GM19239 (cell line): ENCODE results near the gene PRDM16.

Experiments
- DNase-seq: peaks from one replicate; pipeline ENCODE4 v3.0.0; 2011; ENCODE audit warnings: low spot score; ENCODE audit not compliant: insufficient read length
- FAIRE-seq: peaks from 2 replicates; lab custom pipeline; 2011; peaks lifted over from hg19 to GRCh38; lab: Jason Lieb, UNC

Gene PRDM16

GRCh38 chr1:3423896-3424611 is 355.1 kb downstream of the PRDM16 start:
- FAIRE-seq: no peak
- DNase-seq: no peak

DNA sequence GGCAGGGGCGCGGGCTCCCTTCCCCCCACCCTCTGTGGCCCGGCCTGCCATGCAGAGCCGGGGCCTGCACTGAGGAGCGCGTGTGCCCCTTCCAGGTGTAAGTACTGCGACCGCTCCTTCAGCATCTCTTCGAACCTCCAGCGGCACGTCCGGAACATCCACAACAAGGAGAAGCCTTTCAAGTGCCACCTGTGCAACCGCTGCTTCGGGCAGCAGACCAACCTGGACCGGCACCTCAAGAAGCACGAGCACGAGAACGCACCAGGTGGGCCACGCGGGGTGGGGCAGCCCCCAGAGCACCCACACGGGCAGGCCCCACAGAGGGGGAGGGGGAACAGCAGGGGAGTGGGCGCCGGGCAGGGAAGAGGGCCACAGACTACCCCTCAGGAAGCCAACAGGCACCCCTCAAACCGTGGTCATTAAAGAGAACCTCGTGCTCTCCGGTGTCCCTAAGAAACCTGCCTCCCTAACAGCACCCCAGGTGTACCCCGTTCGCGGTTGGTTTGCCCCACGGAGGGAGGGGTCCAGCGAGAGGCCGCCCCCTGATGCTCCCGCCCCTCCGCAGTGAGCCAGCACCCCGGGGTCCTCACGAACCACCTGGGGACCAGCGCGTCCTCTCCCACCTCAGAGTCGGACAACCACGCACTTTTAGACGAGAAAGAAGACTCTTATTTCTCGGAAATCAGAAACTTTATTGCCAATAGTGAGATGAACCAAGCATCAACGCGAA is 356.6 kb downstream of the PRDM16 start:
- DNase-seq (no peak), FAIRE-seq (no peak)

DNA sequence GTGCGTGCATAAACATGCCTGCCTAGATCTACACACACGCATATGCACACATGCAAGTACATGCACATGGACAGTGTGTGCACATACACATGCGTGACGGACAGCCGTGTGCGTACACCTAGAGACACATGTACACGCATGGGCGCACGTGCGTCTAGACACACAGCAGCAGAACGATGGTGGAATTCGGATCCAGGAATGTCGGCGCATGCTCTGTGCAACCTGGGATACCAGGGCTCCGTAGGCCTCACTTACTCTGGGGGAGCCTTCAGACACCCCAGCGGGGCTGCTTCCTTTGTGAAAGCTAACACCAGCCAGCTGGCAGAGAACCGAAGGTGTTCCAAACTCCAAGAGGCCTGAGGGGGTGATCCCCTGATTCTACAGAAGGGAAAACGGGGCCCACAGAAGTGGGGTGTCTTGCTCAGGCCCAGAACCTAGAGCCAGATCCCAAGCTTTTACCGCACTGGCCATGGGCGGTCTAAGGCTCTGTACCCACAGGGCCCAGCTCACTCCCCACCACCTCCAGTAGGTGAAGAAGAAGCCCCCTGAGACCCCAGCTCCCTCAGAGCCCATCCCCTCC is 358.0 kb downstream of the PRDM16 start:
- FAIRE-seq (no peak), DNase-seq (no peak)

DNA sequence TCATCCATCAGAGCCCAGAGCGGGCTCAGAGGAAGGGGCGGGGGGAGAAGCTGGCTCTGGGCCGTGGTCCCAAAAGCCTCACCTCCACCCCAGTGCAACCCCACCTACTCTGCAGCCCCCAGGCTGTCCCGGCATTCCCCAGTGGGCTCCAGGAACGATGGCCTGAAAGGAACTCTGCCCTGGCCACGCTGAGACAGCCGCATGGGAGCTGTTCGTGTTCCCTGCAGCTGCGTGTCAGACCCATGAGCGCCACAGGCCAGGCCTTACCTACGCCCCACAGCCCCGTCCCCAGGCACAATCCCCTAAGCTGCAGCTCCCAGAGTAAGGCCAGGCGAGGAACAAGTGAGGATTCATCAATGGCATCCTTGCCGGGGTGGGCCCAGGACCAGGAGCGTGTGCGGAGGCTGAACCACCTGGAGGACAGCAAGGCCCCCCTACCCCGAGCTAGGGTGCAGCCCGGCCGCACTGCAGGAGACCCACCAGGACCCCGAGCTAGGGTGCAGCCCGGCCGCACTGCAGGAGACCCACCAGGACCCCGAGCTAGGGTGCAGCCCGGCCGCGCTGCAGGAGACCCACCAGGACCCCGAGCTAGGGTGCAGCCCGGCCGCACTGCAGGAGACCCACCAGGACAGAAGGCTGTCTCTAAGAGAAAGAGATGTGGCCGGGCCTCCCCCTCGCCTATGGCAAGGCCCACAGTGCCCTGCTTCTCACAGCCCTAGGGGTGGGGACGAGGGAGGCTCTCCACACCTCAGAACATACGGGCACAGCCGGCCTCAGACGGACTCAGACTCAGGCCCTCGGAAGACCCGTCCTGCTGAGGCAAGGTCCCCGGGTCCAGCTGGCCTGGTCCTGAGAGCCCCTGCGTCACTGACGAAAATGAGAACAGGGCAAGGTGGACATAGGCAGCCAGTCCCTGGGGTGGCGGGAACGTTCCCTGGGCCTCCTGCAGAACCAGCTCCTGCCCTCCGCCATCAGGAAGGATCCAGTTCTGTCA is 359.0 kb downstream of the PRDM16 start:
- FAIRE-seq (no peak), DNase-seq (no peak)

- DNase-seq (no peak), FAIRE-seq (no peak)
Observed at GRCh38 chr1:3428899-3429298, 359.9 kb downstream of the PRDM16 start.

DNA sequence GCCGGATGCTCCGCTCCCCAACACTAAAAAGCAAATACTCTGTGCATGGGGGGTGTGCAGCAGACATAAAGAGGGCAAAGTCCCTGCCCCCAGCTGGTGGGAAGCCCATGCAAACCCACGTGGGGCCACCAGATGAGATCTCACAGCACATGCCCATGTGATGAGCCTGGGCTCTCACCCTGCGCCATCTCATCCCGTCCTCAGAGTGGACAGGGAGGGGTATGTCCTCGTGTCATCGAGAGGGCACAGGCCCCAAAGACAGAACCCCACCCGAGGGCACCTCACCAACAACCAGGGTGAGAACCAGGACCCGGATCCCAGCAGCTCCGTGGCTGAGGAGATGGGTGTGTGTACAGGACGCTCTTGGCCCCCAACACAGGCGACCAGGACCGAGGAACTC is 360.3 kb downstream of the PRDM16 start:
- FAIRE-seq: no peak
- no peak for DNase-seq

DNA sequence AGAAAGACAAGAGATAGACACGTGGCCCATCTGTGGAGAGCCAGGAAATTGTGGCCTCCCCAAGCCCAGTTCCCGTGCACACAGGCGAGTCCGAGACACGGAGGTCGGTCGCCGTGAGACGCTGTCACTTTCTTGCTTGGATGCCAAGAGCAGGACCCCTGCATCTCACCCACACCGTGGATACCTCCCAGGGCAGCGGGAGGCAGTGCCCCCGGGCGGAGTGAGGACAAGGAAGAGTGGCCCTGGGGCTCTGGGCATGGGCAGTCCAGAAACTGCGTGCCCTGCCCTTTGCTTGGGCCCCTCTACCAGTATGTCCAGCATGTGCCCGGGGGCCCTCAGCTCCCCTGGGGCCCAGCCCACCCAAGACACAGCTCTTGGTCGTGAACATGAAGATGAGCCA is 360.8 kb downstream of the PRDM16 start:
- DNase-seq: no peak
- no peak for FAIRE-seq

DNA sequence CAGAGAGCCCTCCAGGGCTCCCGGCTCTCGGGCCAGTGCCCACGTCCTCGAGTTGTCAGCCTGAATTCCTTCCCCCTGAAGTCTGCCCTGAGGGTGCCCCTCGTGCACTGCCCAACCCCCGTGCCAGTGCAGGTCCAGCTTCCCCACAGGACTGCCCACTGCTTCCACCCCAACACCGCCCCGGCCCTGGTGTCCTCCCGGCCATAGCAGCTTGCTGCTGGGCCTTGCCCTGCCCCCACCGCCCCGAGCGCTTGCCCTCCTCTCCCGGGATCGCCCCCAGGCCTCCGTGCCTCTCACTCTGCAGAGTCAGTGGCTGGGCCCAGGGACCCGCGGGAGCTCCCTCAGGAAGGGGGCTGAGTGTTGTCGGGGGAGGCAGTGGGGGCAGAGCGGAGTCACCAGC is 361.4 kb downstream of the PRDM16 start:
- DNase-seq (no peak), FAIRE-seq (no peak)

GRCh38 chr1:3430820-3431219 is 361.8 kb downstream of the PRDM16 start:
- FAIRE-seq (no peak), DNase-seq (no peak)

- no peak for DNase-seq
- no peak for FAIRE-seq
Observed at GRCh38 chr1:3431266-3431665, 362.3 kb downstream of the PRDM16 start.

- FAIRE-seq: no peak
- no peak for DNase-seq
Observed at GRCh38 chr1:3431686-3432085, 362.7 kb downstream of the PRDM16 start.

GRCh38 chr1:3432306-3432705 is 363.3 kb downstream of the PRDM16 start:
- DNase-seq (no peak), FAIRE-seq (no peak)

GRCh38 chr1:3433076-3433475 is 364.1 kb downstream of the PRDM16 start:
- no peak for FAIRE-seq

GRCh38 chr1:3433596-3434320 is 364.8 kb downstream of the PRDM16 start:
- no peak for FAIRE-seq

More at GRCh38 chr1:3433076-3433475, 364.1 kb downstream of the PRDM16 start:
- no peak for DNase-seq

GRCh38 chr1:3434406-3435110 is 365.6 kb downstream of the PRDM16 start:
- DNase-seq: no peak
- FAIRE-seq: no peak

More at GRCh38 chr1:3433596-3434320, 364.8 kb downstream of the PRDM16 start:
- DNase-seq: no peak

- DNase-seq (no peak), FAIRE-seq (no peak)
Observed at GRCh38 chr1:3435666-3436065, 366.7 kb downstream of the PRDM16 start.

DNA sequence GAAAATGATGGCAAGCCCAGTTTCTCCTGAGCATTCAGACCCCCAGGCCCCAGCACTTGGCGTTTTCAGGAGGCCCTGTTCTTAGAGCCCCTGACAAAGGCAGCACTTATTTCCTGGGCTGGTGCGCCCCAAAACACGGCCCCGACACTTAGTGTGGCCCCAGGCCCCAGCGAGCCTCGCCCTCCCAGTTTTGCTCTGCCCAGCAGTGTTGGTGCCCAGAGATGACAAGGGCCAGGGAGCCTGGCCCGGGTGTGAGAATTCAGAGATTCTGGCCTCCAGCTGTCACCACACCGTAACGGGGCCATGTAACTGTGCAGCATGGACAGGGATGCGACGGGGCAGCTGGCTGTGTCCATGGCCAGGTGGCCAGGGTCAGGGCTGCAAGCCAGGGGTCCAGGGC is 367.4 kb downstream of the PRDM16 start:
- DNase-seq: no peak
- FAIRE-seq: no peak

GRCh38 chr1:3436901-3437300 is 367.9 kb downstream of the PRDM16 start:
- DNase-seq (no peak), FAIRE-seq (no peak)

DNA sequence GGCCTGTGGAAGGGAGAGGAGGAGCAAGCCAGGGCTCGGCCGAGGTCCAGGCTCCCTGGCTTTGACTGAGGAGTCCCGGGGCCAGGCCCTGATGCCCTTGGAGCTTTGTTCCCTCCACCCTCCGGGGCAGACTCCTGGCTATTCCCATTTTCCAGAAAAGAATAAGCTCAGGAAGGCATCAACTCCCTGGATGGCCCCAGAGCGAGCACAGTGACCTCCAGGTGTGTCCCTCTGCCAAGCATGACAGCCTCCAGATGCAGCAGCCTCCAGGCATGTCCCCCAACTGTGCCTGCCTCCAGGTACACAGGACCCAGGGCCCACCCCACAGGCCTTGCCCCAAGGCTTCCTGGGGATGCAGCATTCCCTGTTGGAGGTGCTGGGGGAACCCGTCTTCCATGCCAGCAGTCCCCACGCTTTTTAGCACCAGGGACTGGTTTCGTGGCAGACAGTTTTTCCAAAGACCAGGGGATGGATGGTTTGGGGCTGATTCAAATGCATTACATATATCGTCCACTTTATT is 369.7 kb downstream of the PRDM16 start:
- FAIRE-seq (no peak), DNase-seq (no peak)
